Measurements from ENCODE around the gene CDS2.
"Not testable (repeated sequence)": the region's sequence is repeated elsewhere in the genome, so short reads cannot be mapped to it uniquely, and the experiment has no call there.

CDS2 gene

GRCh38 chr20:5091902-5092301 lies 34.9 kb upstream of the CDS2 start:
- TF ChIP-seq CTCF (IDR thresholded peaks at IDR 0.05; ENCODE audit: extremely low read depth, missing control alignments), result no peak
- DNase-seq (ENCODE audit: low spot score), result no peak

- no peak for DNase-seq (ENCODE audit: low spot score)
- no peak for TF ChIP-seq CTCF (IDR thresholded peaks at IDR 0.05; ENCODE audit: extremely low read depth, missing control alignments)
Measured at GRCh38 chr20:5092765-5093339, 34.0 kb upstream of the CDS2 start.

DNA sequence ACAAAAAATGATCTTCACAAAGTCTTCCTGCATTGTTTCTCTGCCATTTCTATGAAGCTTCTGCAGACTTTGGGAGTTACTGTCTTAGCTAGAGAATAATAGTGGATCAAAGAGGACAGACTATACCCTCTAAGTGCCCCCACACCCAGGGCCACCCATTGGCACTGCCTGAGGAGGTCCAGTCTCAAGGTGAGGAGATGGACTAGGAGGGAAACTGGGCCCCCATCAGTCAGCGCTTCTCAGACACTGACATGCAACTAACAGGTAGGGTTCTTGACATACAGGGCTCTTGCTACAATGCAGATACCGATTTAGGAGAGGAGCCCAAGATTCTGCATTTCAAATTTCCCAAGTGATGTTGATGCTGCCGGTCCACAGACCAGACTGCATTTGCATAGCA lies 31.4 kb upstream of the CDS2 start:
- DNase-seq (ENCODE audit: low spot score), result no peak
- TF ChIP-seq CTCF (IDR thresholded peaks at IDR 0.05; ENCODE audit: extremely low read depth, missing control alignments), result no peak

DNA sequence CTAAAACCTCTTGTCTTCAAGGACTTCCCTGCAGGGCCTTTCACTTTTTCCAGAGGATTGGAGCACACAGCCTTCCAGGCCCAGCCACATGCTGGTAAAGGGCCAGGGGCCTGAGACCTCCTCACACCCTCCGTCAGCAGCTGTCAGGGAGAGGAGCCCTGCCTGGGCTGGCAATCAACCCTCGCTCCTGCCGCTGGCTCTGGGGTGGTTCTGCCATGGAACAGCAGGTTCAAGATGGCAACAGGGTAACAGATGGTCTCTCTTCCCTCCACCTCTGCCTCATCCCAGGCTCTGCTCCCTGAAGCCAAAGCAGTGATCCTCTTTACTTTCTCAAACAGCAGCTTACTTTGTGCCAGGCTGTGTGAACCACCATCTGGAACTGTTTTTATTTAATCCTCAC lies 30.9 kb upstream of the CDS2 start:
- DNase-seq (ENCODE audit: low spot score), result no peak
- no peak for TF ChIP-seq CTCF (IDR thresholded peaks at IDR 0.05; ENCODE audit: extremely low read depth, missing control alignments)

- no peak for DNase-seq (ENCODE audit: low spot score)
- no peak for TF ChIP-seq CTCF (IDR thresholded peaks at IDR 0.05; ENCODE audit: extremely low read depth, missing control alignments)
Measured at GRCh38 chr20:5096463-5096862, 30.3 kb upstream of the CDS2 start.

DNA sequence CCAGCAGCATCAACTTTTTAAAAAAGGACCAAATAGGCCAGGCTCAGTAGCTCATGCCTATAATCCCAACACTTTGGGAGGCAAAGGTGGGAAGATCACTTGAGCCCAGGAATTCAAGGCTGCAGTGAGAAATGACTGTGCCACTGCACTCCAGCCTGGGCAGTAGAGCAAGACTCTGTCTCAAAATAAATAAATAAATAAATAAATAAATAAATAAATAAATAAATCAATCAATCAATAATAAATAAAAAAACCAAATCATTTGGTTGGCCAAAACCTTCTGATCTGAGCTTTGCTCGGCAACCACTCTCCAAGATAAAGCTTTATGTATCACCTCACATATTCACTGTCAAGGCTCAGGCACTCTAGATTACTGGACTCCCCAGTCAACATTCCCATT lies 27.8 kb upstream of the CDS2 start:
- not testable (repeated sequence) for DNase-seq (ENCODE audit: low spot score)

DNA sequence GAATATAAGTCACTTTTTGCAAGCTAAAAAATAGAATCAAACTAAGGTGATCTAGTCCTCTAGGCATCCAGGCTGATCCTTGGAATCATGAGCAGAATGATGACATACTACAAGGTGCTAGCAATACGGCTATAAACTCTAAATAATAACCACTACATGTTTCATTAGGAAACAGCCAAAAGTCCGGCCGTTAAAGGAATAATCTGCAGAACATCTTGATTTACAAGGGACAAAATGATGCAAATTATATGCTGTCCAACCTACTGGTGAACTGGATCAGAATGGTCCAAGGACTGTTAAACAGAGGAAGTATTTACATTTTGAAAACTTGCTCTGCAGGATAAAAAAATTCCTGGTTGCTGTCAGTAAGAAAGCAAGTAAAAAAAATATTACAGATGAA lies 26.9 kb upstream of the CDS2 start:
- DNase-seq (ENCODE audit: low spot score), result not testable (repeated sequence)

DNA sequence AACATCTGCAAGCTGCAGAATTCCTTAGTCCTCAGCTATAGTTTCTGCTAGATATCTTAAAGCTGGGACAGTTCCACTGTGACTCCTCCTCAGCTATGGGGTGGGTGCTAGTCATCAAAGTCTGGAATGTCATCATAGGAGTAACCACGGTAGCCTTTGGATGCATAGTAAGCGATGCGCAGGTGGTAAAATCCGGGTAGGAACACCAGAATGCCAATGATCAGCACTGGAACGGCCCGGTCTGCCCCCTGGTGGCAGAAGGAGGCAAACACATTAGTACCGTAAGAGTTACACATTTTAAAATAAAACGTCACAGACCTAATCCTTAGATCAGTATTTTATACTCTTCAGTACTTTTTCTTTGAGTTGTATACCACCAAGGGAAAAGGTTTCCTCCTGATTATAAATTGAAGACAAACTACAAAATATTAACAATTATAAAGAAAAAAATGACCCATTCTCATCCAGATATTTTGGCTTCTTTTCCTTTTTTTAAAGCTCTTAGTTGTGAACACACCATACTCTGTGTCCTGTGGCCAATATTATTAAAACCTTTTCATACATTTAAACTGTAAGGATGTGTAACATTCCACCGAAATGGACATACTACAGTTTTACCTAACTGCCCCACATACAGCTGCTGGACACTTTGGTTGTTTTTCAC lies 26.0 kb upstream of the CDS2 start:
- peak; percentile 68 for TF ChIP-seq CTCF (IDR thresholded peaks at IDR 0.05; ENCODE audit: extremely low read depth, missing control alignments)
- peak; percentile 61 for DNase-seq (ENCODE audit: low spot score)
